HG03025 (cell line): ENCODE data around the gene APBA2.

ENCODE experiments used
- ATAC-seq: cut with Tn5 transposase; IDR thresholded peaks from one replicate; pipeline ENCODE4 v1.9.1; 2021; ENCODE audit warnings: mild to moderate bottlenecking, moderate library complexity; ENCODE audit not compliant: unreplicated experiment, low FRiP score

APBA2 gene

GRCh38 chr15:28954466-28955159 is 68.8 kb downstream of the APBA2 start:
- no peak for ATAC-seq

GRCh38 chr15:28955160-28955992 is 69.6 kb downstream of the APBA2 start:
- ATAC-seq = no peak

DNA sequence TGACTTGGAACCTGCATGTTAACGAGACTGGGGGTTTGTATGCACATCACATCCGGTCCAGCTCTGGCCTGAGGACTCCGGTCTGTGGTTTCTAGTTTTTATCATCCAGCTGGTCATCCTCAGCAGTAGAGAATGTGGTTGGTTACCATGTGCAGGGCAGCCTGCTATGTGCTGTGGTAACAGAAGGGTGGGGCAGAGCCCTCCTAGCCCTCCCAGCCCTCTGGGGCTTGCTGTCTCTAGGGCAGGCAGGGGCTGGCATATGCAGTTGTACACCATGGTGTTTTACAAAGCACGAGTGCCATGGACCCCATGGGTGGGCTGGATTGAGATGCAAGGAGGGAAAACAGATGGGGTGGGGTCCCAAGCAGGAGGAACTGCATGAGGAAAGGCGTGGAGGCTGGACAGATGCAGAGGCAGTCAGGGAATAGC is 70.2 kb downstream of the APBA2 start:
- ATAC-seq = no peak

DNA sequence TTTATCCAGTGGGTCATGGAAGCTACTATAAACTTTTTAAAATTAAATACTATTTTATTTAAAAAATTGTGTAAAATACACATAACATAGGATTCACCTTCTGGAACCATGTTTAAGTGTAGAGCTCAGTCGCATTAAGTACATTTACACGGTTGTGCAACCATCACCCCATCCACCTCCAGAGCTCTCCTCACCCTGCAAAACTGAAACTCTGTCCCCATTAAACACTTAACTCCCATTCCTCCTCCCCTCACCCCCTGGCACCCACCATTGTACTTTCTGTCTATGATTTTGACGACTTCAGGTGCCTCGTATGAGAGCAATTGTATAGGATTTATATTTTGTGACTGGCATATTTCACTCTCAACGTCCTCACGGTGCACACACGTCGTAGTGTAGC is 70.7 kb downstream of the APBA2 start:
- ATAC-seq = no peak

- ATAC-seq = no peak
Observed at GRCh38 chr15:28957606-28958498, 72.1 kb downstream of the APBA2 start.

DNA sequence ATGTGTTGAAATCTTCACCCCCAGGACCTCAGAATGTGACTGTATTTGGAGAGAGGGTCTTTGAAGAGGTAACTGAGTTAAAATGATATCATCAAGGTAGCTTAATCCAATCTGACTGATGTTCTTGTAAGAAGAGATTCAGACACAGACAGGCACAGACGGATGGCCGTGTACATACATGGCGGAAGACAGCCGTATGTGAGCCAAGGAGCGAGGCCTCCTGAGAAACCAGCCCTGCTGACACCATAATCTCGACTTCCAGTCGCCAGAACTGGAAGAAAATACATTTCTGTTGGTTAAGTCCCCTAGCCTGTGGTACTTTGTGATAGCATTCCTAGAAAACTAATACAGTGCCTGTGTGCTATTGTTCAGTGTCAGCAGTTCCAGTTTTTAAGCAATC is 73.6 kb downstream of the APBA2 start:
- ATAC-seq = no peak

DNA sequence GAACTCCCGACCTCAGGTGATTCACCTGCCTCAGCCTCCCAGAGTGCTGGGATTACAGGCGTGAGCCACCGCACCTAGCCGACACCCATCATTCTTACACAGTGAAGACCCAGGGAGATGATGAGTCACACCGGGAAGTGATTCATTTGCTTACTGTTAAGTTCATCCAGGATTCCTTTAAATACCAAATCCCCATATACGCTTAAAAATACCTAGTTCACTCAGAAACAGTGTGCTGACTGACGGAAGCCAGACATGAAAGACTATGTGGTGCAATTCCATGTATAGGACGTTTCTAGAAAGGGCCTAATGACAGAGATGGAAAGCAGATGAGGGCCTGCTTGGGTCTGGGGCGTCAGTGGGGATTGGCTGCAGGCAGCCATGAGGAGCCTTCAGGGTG is 75.2 kb downstream of the APBA2 start:
- no peak for ATAC-seq

DNA sequence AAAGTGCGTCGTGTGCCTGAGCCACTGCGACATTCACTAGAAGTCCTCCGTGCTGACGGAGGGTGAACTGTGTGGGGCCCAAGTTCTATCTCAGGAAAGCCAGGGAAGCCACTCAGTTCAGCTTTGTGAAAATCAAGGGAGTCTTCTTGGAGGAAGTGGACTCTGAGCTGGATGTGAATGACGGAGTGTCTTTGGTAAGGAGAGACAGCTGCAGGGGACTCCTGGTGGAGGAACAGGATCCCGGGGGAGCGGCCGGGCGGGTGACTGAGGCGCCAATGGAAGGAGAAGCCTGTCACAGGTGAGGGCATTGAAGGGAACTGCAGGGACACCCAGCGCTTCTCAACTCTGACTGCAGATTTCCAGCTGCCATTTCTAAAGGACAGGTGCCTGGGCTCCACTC is 75.6 kb downstream of the APBA2 start:
- ATAC-seq = no peak

DNA sequence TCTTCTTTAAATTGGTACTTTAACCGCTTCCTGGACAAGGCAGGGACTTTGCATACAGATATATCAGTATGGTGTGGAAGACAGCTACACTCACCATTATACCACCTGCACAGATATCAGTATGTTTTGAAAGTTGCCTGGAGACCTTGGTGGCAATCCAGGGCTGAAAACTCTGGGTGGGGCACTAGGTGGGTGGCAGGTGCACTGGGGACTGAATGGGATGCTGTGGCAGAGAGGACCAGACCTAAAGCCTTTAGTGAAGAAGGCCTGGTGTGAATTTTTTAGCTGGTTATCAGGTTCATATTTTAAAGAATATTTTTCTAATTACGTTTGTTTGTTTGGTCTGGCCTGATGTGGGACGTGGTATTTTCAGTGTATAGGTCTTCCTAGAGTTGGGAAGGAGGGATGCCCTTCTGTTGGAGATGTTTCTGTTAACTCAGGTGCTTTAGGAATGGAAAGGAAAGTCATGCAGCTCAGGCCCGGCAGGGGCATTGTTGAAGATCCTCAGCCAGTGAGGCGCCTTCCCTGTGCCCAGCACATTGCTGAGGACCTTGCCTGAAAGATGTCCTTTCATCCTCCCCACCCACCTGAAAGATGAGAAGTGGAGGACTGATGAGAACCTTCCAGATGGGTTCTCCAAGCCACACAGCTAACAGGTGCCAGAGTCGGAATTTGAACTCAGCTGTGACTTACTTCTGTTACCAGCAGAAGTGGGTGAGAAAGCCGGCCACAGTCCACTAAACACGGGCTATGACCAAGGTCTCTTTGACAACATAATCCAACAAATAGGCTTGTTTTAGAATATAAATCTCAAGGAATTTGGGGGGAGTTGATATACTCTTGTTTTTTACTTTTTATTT is 77.3 kb downstream of the APBA2 start:
- ATAC-seq = no peak

DNA sequence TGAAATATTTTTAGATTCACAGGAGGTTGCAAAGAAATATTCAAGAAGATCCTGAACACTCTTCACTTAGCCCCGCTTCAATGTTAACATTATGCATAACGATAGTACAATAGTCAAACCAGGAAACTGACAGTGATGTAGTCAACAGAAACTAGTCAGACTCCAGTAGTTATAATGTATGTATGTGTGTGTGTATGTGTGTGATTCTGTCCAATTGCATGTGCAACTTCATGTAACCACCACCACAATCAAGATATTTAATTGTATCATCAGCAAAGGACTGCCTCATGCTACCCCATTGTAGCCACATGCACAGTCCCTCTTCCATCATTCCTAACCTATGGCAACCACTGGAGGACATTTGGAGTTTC is 77.9 kb downstream of the APBA2 start:
- no peak for ATAC-seq

- ATAC-seq = no peak
Observed at GRCh38 chr15:28964098-28964497, 78.3 kb downstream of the APBA2 start.

DNA sequence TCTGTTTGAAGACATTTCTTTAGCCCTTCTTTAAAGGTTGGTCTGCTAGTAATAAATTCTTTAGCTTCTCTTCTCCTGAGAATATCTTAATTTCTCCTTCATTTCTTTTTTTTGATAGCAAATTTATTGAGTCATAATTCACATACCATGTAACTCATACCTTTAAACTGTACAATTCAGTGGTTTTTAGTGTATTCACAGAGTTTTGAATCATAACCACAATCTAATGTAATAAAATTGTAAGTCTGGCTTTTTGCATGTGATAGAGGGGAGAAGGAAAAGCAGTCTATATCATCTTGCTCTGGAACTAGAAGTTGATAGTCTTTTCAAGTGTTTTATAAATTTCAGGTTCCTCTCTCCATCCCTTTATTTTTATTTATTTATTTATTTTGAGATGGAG is 81.3 kb downstream of the APBA2 start:
- ATAC-seq = no peak

DNA sequence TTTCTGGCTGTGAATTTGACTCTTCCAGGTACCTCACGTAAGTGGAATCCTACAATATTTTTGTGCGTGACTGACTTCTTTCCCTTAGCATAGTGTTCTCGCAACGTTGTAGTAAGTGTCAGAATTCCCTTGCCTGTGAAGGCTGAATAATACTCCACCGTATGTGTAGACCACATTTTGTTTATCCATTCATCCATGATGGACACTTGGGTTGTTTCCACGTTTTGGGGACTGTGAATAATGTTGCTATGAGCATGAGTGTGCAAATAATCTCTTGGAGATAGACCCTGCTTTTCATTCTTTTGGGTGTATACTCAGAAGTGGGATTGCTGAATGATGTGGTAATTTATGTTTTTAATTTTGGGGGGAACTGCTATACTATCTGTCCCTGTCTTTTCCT is 82.2 kb downstream of the APBA2 start:
- ATAC-seq = no peak

- ATAC-seq = no peak
Observed at GRCh38 chr15:28969511-28970085, 83.8 kb downstream of the APBA2 start.

DNA sequence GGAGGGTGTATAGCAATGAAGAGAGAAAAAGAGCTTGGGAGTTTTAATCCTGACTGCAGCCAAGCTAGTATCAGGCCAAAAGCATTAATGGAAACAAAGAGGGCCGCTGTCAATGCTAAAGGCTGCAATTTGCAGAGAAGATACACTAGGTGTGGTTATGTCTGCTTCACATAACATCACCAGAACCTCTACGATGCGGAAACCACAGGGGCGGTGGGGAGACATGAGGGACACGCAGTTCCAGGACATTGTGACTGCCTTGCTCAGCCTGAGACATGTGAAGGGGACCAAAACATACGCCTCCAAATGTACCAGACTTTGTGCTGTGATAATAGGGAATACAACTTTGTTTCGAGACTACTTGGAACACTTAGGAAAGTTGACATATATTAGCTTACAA is 88.4 kb downstream of the APBA2 start:
- ATAC-seq = no peak

- ATAC-seq = no peak
Observed at GRCh38 chr15:28975766-28976179, 90.0 kb downstream of the APBA2 start.

GRCh38 chr15:28977377-28978010 is 91.7 kb downstream of the APBA2 start:
- ATAC-seq = no peak

DNA sequence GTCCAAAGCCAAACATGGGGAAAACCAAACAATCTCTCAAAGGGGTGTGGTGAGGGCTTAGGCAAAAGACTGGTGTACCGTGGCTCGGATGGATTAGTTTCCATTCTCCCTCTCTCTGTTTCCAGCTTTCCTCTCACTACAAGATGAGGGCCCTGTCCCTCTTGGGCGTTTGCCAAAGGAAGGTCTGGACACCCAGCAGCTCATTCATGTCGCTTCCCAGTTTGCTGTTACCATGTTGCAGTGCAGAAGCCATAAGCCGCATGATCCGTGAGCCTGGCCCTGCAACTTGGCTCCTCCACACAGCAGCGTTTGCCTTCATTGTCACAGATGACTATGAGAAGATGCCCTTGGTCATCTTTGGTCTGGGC is 92.2 kb downstream of the APBA2 start:
- ATAC-seq = no peak

- ATAC-seq = no peak
Observed at GRCh38 chr15:28978661-28979060, 92.9 kb downstream of the APBA2 start.
